ENCODE data around the gene SLC66A1. TPM values are rescaled to one million over a fixed set of nuclear protein-coding genes. Genes with fewer than 3 reads are reported as not detected.

The SLC66A1 gene
- total and polyA plus RNA-seq, 2 of the 13 experiments (the other 11 are each of a cell fraction or from before 2014, with no cell fraction given) = 15.4 to 18.9 TPM

DNA sequence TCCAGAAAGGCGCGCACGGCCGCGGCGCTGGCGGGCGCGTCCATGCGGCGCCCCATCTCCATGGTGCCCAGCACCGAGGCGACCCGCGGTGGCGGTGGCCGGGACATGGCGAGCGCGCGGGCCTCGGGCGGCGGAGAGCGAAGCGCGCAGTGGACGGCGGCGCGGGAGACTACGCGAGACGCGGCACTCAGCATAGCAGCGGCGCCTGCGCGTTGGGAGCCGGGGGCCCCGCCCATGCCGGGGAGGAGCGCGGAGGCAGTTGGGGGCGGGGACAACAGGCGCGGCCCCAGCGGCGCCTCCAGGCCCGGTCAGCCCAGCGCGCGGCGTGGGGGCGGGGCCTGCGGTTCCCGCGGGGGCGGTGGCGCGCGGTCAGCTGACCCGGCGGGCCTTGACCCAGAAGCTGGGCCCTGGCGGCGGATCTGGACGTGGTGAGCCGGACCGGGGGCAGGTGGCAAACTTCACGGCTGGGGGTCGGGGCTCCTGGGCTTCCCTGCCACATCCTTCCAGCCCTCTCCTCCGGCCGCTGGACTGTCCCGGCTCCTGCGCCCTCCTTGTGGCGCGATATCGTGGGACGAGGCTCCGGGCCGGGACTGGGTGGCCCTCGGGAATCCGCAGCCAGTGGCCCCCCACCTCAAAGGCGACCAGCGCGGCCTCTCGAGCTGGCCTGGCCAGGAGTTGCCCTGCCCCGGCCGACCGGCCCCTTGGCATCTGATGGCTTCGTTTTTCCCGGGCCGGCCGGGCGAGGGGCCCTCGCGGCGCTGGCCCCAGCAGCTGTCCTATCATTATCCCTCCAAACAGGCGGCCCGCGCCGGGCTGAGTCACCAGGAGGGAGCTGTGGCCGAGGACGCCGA lies at the start of gene SLC66A1, which contains the start of gene AKR7A2 (continued):
- TF ChIP-seq ZNF567 (CRISPR knock-in tag; IDR thresholded peaks at IDR 0.05; ENCODE audit: borderline replicate concordance) (no peak), POLR2G (IDR thresholded peaks at IDR 0.05; ENCODE audit: low read depth, low read length) (peak; percentile 82), ZBTB43 (CRISPR knock-in tag; conservative IDR thresholded peaks at IDR 0.05) (peak; percentile 38; the same call in 1 of the 2 replicates), JUND (CRISPR knock-in tag; IDR thresholded peaks at IDR 0.05) (no peak), ZNF562 (CRISPR knock-in tag; IDR thresholded peaks at IDR 0.05; ENCODE audit: borderline replicate concordance) (no peak; the same call in 1 of the 2 replicates), ZKSCAN1 (IDR thresholded peaks at IDR 0.05; ENCODE audit: low read length) (no peak), SOX5 (CRISPR knock-in tag; IDR thresholded peaks at IDR 0.05; ENCODE audit: borderline replicate concordance) (no peak), ZBTB33 (CRISPR knock-in tag; IDR thresholded peaks at IDR 0.05) (no peak), TFDP1 (CRISPR knock-in tag; IDR thresholded peaks at IDR 0.05; ENCODE audit: borderline replicate concordance) (peak; percentile 89), ZNF350 (CRISPR knock-in tag; IDR thresholded peaks at IDR 0.05; ENCODE audit: borderline replicate concordance, low read depth) (no peak; the same call in 1 of the 2 replicates), ZBTB21 (CRISPR knock-in tag; IDR thresholded peaks at IDR 0.05) (no peak), ZMAT3 (CRISPR knock-in tag; conservative IDR thresholded peaks at IDR 0.05) (peak; percentile 52; the same call in 1 of the 2 replicates), POLR2AphosphoS5 (IDR thresholded peaks at IDR 0.05; ENCODE audit: low read depth, low read length) (peak; percentile 78), BATF2 (CRISPR knock-in tag; IDR thresholded peaks at IDR 0.05) (peak; percentile 66; the same call in 1 of the 2 replicates), KAT2B (IDR thresholded peaks at IDR 0.05; ENCODE audit: borderline replicate concordance, low read depth, low read length) (no peak)
- TF ChIP-seq, protein P1, sequence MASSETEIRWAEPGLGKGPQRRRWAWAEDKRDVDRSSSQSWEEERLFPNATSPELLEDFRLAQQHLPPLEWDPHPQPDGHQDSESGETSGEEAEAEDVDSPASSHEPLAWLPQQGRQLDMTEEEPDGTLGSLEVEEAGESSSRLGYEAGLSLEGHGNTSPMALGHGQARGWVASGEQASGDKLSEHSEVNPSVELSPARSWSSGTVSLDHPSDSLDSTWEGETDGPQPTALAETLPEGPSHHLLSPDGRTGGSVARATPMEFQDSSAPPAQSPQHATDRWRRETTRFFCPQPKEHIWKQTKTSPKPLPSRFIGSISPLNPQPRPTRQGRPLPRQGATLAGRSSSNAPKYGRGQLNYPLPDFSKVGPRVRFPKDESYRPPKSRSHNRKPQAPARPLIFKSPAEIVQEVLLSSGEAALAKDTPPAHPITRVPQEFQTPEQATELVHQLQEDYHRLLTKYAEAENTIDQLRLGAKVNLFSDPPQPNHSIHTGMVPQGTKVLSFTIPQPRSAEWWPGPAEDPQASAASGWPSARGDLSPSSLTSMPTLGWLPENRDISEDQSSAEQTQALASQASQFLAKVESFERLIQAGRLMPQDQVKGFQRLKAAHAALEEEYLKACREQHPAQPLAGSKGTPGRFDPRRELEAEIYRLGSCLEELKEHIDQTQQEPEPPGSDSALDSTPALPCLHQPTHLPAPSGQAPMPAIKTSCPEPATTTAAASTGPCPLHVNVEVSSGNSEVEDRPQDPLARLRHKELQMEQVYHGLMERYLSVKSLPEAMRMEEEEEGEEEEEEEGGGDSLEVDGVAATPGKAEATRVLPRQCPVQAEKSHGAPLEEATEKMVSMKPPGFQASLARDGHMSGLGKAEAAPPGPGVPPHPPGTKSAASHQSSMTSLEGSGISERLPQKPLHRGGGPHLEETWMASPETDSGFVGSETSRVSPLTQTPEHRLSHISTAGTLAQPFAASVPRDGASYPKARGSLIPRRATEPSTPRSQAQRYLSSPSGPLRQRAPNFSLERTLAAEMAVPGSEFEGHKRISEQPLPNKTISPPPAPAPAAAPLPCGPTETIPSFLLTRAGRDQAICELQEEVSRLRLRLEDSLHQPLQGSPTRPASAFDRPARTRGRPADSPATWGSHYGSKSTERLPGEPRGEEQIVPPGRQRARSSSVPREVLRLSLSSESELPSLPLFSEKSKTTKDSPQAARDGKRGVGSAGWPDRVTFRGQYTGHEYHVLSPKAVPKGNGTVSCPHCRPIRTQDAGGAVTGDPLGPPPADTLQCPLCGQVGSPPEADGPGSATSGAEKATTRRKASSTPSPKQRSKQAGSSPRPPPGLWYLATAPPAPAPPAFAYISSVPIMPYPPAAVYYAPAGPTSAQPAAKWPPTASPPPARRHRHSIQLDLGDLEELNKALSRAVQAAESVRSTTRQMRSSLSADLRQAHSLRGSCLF (CRISPR knock-in tag; IDR thresholded peaks at IDR 0.05; ENCODE audit: borderline replicate concordance) = peak; percentile 67; the same call in 1 of the 2 replicates
- TF ChIP-seq, protein P2, sequence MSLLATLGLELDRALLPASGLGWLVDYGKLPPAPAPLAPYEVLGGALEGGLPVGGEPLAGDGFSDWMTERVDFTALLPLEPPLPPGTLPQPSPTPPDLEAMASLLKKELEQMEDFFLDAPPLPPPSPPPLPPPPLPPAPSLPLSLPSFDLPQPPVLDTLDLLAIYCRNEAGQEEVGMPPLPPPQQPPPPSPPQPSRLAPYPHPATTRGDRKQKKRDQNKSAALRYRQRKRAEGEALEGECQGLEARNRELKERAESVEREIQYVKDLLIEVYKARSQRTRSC (CRISPR knock-in tag; IDR thresholded peaks at IDR 0.05; ENCODE audit: low read depth) = 0 out of 2 replicates have a peak, but pooled peaks have one; percentile 66

Measured in HepG2 (cell line).